Measurements from ENCODE around the gene OCA2.

- TF ChIP-seq POLR2AphosphoS5 (IDR thresholded peaks at IDR 0.05; ENCODE audit: low read depth) (no peak), CTCF (IDR thresholded peaks at IDR 0.05; ENCODE audit: insufficient read depth, low read length) (no peak), SPI1 (IDR thresholded peaks at IDR 0.05; ENCODE audit: borderline replicate concordance, low read depth) (no peak), GABPA (IDR thresholded peaks at IDR 0.05; ENCODE audit: low read depth) (no peak)
- TF ChIP-seq, protein P1, sequence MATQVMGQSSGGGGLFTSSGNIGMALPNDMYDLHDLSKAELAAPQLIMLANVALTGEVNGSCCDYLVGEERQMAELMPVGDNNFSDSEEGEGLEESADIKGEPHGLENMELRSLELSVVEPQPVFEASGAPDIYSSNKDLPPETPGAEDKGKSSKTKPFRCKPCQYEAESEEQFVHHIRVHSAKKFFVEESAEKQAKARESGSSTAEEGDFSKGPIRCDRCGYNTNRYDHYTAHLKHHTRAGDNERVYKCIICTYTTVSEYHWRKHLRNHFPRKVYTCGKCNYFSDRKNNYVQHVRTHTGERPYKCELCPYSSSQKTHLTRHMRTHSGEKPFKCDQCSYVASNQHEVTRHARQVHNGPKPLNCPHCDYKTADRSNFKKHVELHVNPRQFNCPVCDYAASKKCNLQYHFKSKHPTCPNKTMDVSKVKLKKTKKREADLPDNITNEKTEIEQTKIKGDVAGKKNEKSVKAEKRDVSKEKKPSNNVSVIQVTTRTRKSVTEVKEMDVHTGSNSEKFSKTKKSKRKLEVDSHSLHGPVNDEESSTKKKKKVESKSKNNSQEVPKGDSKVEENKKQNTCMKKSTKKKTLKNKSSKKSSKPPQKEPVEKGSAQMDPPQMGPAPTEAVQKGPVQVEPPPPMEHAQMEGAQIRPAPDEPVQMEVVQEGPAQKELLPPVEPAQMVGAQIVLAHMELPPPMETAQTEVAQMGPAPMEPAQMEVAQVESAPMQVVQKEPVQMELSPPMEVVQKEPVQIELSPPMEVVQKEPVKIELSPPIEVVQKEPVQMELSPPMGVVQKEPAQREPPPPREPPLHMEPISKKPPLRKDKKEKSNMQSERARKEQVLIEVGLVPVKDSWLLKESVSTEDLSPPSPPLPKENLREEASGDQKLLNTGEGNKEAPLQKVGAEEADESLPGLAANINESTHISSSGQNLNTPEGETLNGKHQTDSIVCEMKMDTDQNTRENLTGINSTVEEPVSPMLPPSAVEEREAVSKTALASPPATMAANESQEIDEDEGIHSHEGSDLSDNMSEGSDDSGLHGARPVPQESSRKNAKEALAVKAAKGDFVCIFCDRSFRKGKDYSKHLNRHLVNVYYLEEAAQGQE (IDR thresholded peaks at IDR 0.05; ENCODE audit: insufficient replicate concordance, low read depth): no peak
Observed at GRCh38 chr15:27961801-27962200, 137.3 kb downstream of the OCA2 start.

Measured in HL-60 (cell line).